Stimulated activated CD8-positive, alpha-beta memory T cell treated with anti-CD3 and anti-CD28 coated beads, Interleukin-7, amount 100 ng/mL, for 4 hours (primary cell): ENCODE measurements around the gene BAMBI.

ENCODE experiments used
- DNase-seq, 2 donors: peaks; one replicate each; pipeline ENCODE4 v3.0.0-alpha.2; 2020; ENCODE audit warnings: low read depth in 2 of 2

The BAMBI gene

GRCh38 chr10:28705472-28705871 lies 28.2 kb downstream of the BAMBI start:
- DNase-seq, result no peak

- no peak for DNase-seq
These were observed 31.8 kb downstream of the BAMBI start for GRCh38 chr10:28709001-28709710.

- DNase-seq, result no peak
These were observed 33.0 kb downstream of the BAMBI start for GRCh38 chr10:28710202-28710886.

- DNase-seq, result no peak
These were observed 33.7 kb downstream of the BAMBI start for GRCh38 chr10:28711041-28711440.

- DNase-seq, result no peak
These were observed 34.5 kb downstream of the BAMBI start for GRCh38 chr10:28711776-28712175.

GRCh38 chr10:28713626-28714352 lies 36.5 kb downstream of the BAMBI start:
- DNase-seq, result no peak

- DNase-seq, result no peak
These were observed 37.2 kb downstream of the BAMBI start for GRCh38 chr10:28714401-28715053.

- DNase-seq, result no peak
These were observed 37.9 kb downstream of the BAMBI start for GRCh38 chr10:28715246-28715645.

GRCh38 chr10:28715757-28716156 lies 38.4 kb downstream of the BAMBI start:
- no peak for DNase-seq

- DNase-seq, result no peak
These were observed 39.4 kb downstream of the BAMBI start for GRCh38 chr10:28716748-28717147.

- DNase-seq, result no peak
These were observed 40.4 kb downstream of the BAMBI start for GRCh38 chr10:28717656-28718201.

- DNase-seq, result no peak
These were observed 42.6 kb downstream of the BAMBI start for GRCh38 chr10:28719789-28720436.

- no peak for DNase-seq
These were observed 44.1 kb downstream of the BAMBI start for GRCh38 chr10:28721318-28721951.

- DNase-seq, result no peak
These were observed 44.9 kb downstream of the BAMBI start for GRCh38 chr10:28722065-28722803.

GRCh38 chr10:28728366-28728765 lies 51.0 kb downstream of the BAMBI start:
- no peak for DNase-seq

GRCh38 chr10:28730031-28730778 lies 52.9 kb downstream of the BAMBI start:
- DNase-seq, result no peak

- DNase-seq, result no peak
These were observed 54.8 kb downstream of the BAMBI start for GRCh38 chr10:28732091-28732490.
